ENCODE data around the gene CCL14.
"Not testable (repeated sequence)": the region's sequence is repeated elsewhere in the genome, so short reads cannot be mapped to it uniquely, and the experiment has no call there.

CCL14 gene

DNA sequence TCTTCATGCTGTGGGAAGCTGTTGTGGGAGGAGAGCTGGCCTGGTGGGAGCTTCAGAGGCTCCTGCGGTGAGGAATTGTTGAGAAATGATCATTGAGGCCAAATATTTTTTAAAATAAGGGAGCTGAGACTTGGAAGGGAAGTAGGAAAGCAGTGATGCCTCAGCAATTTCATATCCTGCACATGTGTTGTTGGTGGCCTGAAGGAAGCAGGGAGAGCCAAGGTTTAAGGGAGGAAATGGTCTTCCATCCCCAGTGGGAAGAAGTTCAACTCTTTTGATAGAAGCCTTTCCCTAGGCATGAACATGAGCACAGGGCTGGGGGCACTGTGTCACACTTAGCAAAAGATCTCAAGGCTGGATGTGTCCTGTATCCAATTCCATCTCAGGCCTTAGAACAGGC lies at the start of gene CCL14:
Gene CCL14 (minus strand): TSS at position 87 of the 400 bp plus-strand sequence. CDS start 80 bp downstream, at position 7.
- no peak for DNase-seq (ENCODE audit: low spot score)

DNA sequence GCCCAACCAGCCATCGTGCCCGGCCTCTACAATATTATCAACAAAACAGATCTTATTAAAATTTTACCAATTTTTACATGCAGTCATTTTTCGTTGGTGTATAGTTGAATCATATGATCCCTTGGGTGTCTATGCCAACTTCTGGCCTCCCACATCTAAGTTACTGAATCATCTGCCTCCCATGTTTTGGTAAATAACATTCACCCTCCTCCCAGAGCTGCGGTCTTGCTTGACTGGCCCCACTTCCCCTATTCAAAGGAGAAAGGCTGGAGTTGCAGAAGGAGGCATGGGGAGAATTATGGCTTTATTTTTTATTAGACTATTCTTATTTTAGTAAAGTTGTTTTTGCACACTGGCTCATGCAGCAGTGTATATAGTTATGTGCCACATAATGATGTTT lies 49.7 kb upstream of the CCL14 start:
- no peak for DNase-seq (ENCODE audit: low spot score)

DNA sequence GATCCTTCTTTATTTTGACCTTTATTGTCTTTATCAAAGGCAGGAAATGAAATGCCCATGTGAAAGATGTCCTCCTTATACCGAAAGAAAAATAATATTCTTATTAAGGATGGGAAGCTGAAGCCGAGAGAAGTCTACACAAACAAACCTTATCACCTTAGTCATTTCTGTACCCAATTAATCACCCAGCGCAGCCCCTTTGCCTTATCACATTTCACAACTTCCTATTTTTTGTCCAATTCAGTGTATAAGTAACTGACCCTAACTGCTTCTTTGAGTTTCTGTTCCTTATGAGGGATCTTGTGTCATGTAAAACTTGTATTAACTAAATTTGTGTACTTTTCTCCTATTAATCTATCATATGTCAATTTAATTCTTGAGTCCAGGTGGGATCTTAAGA lies 47.6 kb upstream of the CCL14 start:
- no peak for DNase-seq (ENCODE audit: low spot score)

DNA sequence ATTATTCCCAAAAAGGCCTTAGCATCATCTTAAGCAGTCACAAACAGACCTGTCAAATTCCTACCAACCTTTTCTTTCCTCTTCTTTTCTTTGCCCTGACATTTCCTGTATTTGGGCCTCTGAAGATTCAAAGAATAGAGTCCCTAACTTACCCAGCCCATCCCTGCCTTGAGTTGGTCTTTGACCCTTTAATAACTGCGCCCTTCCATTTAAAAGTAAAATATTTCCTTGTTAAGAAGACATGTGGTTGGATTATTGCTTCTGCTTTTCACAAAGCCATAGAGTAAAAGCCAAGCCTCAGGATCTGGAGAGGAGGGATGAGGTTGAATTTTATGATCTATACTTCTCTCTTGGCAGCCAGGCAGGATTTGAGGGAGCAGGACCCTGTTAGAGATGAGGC lies 44.4 kb upstream of the CCL14 start:
- no peak for DNase-seq (ENCODE audit: low spot score)

DNA sequence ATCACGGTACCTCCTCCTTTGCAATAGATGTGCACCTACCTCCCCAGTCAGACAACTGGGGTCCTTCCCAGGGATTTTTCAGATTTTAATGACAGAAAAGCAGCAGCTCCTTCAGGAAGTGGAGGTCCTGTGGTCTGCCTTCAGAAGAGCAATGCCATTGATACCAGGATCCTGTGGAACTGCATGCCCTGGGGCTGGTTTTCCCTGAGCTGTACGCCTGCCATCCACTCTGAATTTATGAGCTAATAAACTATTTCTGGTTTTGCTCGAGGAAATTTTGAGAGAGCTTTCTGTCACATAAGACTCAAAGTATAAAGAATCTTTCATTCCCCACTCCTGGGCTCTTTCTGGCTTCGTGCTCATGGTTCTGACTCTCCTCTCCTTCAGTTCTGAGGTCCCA lies 41.2 kb upstream of the CCL14 start:
- no peak for DNase-seq (ENCODE audit: low spot score)

DNA sequence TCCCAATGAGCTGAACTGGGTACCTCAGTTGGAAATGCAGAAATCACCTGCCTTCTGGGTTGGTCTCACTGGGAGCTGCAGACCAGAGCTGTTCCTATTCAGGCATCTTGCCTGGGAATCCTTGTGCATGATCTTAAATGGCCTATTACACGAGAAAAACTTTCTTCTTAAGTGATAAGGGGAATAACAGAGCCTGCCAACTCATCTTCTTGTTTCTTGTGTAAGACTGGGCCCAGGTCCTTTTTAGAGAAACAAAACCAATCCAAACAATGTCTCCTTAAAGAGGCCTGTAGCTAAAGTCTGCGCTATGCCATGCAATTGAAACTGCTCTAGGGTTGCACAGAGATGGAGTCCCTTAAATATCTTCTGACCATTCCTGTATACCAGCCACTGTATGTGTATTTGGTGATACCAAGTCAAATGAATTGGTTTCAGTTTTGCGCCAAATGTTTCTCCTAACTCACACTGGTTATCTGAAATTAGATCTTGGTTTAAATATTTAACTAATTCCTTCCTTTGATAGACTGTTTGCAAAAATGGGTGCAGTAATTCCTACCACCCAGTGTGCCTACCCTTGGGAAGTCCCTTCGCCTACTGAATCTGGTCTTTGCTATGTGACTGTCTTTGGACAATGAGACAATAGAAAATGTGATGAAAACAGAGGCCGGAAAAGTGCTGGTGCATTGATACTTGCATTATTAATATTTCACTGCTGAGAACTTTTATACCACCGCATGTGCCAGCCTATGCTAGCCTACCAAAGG lies 37.8 kb upstream of the CCL14 start:
- no peak for DNase-seq (ENCODE audit: low spot score)

DNA sequence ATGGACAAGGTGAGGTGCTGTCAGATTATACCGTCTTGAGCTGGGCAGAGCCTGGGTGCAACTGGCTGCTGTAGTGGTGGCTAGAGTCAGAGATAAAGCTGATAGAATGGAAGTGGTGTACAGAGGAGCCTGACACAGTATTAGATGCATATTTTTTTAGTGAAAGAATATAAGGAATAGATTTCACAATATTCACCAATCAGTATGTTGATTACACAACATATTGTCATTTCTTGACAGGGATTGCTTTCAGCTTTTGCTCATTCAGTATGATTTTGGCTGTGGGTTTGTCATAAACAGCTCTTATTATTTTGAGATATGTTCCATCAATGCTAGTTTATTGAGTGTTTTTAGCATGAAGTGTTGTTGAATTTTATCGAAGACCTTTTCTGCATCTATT lies 32.9 kb upstream of the CCL14 start:
- no peak for DNase-seq (ENCODE audit: low spot score)

DNA sequence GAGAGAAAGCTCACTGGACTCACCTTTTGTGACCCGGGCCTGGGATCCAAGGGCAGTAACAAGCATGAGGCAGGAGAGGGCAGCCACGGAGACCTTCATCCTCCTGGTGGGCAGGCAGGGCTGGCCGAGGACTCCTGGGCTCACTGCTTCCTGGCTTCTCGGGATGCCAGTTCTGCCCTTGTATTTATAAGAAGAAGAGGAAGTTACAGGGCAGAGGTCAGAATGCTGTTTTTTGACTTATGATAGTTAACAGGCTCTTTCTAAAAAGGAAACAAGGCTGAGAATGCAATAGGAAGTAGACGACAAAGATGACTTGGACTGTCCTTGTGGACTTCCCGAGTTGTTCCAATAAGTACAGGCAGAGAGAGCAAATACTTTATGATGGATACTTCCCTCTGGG lies 31.3 kb upstream of the CCL14 start, which contains the start of gene CCL23:
Gene CCL23 (minus strand): TSS at position 174 of the 400 bp plus-strand sequence. CDS start 75 bp downstream, at position 99.
- DNase-seq (ENCODE audit: low spot score) = no peak

DNA sequence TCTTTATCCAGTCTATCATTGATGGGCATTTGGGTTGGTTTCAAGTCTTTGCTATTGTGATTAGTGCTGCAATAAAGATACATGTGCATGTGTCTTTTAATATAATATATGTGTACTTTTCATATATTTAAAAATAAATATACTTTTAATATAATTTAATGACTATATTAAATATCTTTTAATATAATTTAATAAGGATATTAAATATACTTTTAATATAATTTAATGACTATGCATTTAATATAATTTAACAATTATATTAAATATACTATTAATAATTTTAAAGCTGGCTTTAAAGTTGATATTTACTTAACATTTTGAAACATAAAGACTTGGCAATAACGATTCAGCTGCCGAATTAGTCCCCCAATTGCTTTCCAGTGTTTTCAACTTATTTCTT lies 30.0 kb upstream of the CCL14 start:
- no peak for DNase-seq (ENCODE audit: low spot score)

DNA sequence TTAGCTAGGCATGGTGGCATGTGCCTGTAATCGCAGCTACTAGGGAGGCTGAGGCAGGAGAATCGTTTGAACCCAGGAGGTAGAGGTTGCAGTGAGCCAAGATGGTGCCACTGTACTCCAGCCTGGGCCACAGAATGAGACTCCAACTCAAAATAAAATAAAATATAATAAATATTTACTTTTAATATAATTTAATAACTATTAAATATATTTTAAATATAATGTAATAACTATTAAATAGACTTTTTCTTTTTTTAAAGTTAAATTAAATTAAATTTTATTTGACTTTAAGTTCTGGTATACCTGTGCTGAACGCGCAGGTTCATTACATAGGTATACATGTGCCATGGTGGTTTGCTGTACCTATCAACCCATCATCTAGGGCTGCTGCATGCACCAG lies 29.4 kb upstream of the CCL14 start:
- DNase-seq (ENCODE audit: low spot score) = not testable (repeated sequence)

DNA sequence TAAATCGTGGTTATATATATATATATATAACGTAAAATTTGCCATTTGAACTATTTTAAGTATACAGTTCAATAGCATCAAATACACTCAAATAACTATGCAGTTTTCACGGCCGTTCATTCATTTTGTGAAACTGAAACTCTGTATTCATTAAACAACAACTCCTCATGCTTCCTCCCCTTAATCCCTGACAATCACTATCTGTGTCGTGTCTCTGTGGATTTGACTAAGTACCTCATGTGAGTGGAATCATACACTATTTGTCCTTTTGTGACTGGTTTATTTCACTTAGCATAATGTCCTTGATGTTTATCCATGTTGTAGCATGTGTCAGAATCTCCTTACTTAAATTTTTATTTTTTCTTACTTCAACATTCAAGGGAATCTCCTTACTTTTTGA lies 28.4 kb upstream of the CCL14 start:
- no peak for DNase-seq (ENCODE audit: low spot score)

DNA sequence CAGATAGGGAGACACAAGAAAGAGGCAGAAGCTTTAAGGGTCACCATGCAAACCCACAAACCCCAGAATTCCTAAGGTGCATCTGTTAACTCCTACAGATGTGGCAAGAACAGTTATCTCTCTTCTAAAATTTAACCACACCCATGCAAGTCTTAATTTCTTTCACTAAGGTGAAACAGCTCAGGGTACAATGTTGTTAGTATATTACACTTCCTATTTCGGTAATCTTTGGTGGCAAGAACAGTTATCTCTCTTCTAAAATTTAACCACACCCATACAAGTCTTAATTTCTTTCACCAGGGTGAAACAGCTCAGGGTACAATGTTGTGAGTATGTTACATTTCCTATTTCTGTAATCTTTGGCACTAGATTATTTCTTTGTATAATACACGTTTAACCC lies 24.7 kb upstream of the CCL14 start:
- no peak for DNase-seq (ENCODE audit: low spot score)

DNA sequence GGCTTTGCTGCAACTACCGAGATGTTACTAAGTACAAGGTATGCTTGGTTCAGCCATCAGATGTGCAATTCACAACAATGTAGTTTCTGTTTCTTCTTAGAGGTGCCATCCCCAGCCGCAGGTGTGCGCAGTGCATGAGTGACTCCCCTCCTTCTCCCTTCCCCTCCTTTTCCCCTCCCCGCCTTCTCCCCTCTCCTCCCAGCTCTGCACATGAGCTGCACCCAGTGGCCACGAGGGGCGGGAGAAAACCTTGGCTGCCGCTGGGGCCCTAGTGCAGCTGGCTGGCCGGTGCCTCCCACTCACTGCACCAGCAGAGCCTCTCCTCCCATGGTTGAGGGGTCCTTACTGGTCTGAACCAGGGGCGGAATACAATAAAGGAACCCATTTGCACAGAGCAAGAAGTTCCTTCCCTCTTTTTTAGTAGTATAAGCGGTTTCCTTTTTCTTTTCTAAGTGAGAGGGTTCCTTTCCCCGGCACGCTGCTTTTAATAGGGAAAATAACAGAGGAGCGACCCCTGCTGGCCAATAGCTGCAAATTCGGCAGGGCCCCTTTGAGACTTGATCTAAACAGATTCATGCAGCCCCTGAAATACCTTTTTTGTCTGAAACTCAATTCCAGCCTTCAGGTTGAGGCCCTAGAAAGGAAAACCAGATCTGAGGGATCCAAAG lies 22.6 kb upstream of the CCL14 start:
- peak; percentile 24 for DNase-seq (ENCODE audit: low spot score)

DNA sequence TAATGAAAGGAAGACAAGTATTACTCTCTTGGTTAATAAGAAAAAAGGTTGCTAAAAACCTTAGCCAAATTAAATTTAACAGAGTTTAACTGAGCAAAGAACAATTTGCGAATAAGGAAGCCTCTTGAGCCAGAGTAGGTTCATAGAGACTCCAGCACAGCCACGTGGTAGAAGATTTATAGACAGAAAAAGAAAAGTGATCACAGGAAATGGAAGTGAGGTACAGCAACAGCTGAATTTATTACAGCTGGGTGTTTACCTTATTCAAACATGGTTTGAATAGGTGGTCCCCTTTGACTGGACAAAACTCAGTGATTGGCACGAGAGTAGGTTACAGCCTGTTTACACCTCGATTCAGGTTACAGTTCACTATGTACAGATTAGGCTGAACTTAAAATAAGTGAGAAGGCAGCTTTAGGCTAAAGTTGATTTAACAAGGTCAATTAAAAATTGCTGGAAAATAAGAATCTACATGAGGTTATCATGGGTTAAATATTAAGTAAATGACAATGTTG lies 18.1 kb upstream of the CCL14 start:
- no peak for DNase-seq (ENCODE audit: low spot score)

DNA sequence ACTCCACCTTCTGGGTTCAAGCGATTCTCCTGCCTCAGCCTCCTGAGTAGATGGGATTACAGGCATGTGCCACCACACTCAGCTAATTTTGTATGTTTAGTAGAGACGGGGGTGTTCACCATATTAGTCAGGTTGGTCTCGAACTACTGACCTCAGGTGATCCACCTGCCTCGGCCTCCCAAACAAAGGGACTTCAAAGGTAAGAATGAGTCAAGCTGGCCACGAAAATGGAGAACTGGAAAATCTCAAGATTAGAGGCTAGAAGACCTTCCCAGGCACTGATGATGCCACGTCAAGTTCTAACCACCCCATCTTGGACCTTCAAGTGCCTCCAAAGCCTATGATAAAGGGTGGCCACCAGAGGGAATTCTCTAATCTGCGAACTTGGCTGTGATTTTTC lies 16.1 kb upstream of the CCL14 start:
- DNase-seq (ENCODE audit: low spot score) = no peak

DNA sequence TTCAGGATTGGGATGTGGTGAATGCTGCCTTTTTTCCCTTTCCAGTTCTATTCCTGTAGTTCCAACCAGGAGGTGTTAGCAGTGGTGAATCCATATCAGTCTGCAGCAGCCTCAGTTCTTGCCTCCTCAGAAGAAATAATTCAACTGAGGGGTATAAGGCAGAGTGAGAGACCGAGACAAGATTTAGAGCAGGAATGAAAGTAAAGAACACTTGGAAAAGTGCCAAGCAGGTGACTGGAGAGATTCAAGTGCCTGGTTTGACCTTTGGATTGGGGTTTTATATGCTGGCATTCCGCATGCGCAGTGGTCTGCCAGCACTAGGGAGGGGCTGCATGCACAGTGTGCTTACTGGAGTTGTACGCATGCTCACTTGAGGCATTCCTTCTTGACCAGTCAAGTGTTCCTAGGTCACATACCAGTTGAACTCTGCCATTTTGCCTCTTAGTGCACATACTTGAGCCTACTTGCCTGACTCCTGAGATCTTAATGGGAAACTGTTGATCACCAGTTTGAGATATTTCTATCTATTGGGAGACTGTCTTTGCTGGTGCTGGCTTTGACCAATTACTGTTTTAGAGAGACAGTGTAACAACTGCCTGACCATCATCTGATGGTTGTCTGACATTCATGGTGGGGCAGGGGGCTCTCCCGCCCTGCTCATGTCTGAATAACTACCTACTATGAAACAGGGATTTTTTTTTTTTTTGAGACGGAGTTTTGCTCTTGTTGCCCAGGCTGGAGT lies 15.5 kb upstream of the CCL14 start:
- DNase-seq (ENCODE audit: low spot score) = no peak

DNA sequence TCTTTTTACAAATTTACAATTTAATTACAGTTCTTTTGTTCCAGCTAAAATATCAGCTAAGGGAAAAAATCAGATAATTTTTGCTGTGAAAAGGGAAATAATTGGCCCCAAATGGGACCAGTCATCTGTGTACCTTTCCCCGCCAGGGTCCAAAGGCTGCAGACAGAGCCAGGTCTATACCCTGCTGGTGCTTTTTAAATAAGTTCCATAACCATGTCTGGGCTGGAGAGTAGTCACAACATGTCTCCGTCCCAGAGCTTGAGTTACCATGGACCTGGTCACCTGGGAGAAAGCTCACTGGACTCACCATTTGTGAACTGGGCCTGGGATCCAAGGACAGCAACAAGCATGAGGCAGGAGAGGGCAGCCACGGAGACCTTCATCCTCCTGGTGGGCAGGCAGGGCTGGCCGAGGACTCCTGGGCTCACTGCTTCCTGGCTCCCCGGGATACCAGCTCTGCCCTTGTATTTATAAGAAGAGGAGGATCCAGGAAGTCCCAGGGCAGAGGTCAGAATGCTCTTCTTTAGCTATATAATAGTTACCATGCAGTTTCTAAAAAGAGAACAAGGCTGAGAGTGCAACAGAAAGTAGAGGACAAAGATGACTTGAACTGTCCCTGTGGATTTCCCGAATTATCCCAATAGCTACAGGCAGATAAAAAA lies 14.7 kb upstream of the CCL14 start, which contains the start of gene CCL15:
Gene CCL15 (minus strand): TSS at position 444 of the 662 bp plus-strand sequence. CDS start 61 bp downstream, at position 383.
- no peak for DNase-seq (ENCODE audit: low spot score)

DNA sequence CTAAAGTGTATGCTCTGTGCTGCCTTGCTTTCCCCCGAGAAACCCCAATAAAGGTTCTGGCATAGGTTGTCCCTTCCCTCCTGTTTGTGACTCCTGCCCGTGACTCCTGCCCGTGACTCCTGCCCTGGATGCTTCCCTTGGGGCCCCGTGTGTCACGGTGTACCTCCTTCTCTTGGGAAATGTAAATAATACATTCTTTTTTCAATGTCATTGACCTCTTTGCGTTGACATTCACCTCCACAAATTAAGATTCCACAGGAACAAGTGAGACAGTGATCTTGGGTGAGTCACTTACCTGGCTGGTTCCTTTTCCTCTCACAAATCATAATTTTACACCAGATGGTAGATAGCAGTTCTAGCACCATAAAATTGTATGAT lies 14.2 kb upstream of the CCL14 start:
- DNase-seq (ENCODE audit: low spot score) = no peak

DNA sequence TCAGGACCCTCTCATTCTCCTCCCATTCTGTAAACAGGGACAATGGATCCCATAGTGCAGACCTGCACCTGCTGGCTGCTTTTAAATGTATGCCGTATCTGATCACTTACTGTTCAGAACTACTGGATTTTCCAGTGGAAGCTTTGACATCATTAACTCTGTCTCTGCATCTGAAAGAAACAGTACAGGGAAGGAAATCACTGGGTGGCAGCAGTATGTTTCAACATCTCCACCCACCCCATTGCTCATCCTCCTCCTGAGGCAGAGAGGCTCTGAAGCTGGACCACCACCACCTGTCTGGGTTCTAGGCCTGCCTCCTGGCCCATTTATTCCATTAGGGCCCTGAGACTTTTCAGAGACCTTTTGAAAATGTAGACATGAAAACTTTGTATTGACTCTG lies 12.2 kb upstream of the CCL14 start:
- DNase-seq (ENCODE audit: low spot score) = no peak

DNA sequence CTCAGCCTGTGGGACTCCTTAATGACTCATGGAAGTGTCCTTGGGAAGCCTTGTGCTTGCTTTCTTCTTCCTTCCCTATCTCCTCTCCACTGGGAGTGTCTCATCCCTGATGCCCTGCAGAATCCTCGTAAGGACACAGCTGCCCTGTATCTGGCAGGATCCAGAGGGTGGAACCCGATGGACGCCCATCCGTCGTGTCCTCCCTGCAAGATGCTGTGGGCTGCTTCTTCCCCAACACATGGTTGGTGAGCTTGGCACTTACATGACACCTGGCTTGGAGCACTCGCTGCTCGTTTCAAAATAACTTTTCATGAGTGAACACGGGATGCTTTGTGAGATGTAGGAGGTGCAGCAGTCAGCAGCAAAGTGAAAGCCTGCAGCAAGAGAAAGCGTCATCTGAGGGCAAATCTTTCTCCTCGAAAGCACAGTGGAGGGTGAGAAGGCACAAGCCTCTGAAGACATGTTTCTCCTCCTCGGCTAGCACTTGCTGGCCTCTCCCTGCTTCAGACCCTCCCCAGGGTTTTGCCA lies 11.6 kb upstream of the CCL14 start:
- DNase-seq (ENCODE audit: low spot score) = no peak

DNA sequence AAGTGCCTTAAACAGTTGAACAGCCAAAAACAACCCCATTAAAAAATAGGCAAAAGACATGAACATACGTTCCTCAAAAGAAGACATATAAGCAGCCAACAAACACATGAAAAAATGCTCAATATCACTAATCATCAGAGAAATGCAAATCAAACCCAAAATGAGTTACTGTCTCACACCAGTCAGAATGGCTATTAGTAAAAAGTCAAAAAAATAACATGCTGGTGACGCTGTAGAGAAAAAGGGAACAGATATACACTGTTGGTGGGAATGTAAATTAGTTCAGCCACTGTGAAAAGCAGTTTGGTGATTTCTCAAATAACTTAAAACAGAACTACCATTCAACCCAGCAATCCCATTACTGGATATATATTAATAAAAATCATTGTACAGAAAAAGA lies 8.8 kb upstream of the CCL14 start:
- not testable (repeated sequence) for DNase-seq (ENCODE audit: low spot score)

DNA sequence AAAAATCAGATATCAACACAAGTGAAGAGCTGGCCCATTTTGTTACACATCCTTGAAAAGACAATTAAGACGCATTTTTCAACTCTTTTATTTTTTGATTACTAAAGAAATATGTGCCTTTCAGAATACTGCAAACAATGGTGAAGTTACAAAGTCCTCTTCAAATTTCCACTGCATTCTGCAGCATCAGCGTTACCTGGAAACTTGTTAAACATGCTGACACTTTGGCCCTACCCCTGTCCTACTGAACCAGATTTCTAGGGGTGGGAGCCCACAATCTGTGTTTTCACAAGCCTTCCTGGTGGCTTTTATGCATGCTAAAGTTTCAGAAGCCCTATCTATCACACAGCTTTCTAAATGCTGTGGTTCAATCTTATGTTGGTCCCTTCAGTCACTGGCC lies 4.5 kb upstream of the CCL14 start:
- DNase-seq (ENCODE audit: low spot score) = no peak
